GF-D8 (cell line): ENCODE results near the gene HDAC4.

Experiments
- DNase-seq: peaks from one replicate; lab custom pipeline; 2025; lab: John Stamatoyannopoulos, UW

Gene HDAC4

DNA sequence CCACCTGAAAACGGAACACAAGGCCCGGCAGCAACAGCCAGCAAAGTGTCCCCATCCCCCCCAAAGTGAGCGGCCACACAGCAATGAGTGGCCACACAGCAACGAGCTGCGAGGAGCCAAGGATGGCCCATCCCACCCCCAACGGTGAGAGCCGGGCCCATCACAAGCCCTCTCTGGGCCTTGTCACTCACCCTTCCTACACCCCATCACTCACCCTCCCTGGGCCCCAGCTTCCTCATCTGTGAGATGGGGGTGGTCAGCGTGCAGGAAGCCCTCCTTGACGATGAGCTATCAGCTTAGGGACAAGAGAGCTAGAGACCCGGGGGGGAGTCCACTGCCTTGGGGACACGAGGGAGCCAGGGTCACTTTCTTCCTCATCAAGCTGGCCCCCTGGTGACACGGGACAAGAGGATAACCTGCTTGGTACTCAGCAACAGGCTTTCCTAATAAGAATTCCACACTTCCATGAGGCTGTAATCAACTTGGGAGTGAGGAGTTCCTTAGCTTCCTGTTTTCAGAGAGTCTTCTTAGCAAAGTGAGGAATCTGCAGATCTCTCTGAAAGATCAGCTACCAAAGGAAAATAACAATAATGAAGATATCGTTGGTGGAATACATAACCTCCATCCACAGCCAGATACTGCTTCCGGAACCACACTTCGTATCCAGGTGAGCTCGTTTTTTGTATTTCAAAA, 92.8 kb downstream of the HDAC4 start:
- no peak for DNase-seq

DNA sequence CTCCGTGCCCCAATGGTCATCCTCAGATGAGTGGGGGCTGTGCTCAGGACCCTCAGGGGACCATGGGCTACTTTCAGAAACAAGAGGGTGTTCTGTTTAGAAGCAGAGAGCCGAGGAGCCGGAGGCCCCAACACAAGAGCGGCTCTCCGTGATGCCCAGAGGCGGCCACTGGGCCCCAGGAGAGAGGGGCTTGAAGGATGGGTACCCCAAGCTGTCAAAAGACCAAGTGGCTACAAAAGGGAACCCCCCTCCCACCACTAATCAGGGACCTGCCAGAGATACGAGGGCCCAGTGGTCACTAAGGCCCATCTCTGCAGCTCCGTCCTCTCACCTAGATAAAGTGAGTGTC, 93.6 kb downstream of the HDAC4 start:
- DNase-seq, result no peak

DNA sequence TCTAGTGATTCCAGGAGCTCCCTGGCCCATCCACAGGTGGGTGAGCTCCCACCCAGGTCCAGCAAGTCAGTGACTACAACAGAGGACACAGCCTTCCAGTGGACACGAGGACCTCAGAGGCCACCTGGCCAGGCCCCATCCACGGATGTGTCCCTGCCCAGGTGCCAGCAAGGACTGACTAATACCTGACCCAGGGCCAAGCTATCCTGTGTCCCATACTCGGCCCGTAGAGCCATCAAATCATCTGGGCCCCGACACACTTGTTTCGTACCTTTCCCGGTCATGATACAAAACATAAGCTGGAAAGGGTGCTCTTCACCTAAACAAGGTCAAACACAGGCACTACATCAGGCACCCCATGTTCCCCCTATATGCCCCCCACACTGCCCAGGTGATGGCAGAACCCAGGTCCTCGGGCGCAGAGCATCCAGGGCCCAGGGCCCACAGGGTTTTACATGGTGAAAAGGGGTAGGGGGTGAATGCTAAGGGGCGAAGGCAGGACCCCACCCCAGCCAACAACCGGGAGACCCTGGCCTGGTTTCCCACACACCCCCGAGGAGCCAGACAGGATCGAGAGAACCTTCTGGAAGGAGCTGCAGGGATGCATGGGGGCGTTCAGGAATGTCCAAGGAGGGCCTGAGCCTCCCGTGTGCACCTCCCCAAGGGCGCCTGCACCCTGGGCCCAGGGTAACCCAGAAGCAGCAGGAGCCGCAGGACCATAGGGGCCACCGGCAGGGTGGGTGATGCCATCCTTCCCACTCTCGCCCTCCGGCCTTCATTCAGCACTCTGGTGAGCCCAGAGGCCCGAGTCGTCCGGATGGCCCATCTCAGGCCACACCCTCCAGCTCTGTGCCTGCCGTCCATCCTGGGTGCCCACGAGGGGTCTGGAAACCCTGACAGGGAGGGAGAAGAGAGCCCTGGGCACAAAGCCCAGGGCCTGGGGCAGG, 94.3 kb downstream of the HDAC4 start:
- no peak for DNase-seq

DNA sequence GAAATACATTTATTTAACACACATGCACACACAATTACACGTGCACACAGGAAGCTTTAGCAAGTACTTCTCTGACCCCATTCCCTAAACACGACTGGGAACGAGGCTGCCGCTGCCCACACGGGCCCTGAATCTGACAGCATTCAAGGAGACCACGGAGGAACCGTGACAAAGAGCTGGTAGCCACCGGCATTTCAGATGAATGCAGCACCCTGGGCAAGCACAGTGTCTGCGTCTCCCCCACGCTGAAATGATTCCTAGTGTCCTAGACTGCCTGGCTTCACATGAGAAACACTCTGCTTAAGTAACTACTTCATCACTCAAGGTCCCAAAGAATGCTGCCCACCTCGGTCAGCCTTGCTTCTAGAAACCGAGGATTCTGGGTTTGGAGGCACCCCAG, 95.0 kb downstream of the HDAC4 start:
- DNase-seq, result no peak

DNA sequence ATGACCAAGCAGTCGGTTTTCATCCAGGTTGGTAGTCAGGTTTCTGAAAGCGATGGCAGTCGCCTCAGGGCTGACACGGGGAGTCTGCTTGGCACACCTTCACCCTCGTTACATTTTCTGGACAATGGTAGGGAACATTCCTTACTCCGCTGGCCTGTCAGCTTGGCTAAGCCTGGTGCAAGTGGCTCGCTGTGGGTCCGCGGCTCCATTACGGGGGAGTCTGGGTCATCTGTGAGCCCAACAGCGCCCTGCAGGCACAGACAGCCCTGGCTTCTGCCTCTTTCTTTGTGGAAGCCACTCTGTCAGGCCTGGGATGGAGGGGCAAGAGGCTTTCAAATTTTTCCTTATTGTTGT, 95.6 kb downstream of the HDAC4 start:
- no peak for DNase-seq

DNA sequence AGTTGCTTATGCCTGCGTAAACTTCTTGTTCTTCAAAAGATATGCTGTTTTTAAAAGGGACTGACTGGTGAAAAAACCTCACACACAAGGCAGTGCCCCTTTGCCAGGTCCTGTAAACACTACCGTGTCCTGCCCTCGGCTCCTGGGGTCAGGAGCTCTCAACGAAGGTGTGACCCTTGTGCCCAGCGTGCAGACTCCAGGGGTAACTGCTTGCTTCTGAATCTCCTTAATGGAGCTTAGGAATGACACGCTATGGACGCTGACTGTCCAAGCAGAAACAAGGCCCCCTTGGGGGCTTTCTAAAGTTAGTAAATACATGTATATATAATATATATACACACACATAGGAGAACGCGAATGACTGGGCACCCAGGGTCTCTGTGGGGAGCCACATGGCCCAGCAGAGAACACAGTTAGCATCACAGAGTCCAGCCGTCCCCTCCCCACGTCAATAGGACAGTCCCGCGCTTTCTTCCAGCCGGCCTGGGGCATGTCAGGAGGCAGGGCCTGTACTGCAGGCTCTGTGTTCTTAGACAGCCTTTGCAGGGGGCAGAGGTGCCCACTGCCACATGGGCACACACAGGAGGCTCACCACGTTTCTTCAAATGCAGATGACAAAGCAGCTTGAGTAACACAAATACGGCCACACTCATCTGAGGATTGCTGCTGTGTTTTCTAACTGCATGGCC, 96.1 kb downstream of the HDAC4 start:
- DNase-seq, result no peak

DNA sequence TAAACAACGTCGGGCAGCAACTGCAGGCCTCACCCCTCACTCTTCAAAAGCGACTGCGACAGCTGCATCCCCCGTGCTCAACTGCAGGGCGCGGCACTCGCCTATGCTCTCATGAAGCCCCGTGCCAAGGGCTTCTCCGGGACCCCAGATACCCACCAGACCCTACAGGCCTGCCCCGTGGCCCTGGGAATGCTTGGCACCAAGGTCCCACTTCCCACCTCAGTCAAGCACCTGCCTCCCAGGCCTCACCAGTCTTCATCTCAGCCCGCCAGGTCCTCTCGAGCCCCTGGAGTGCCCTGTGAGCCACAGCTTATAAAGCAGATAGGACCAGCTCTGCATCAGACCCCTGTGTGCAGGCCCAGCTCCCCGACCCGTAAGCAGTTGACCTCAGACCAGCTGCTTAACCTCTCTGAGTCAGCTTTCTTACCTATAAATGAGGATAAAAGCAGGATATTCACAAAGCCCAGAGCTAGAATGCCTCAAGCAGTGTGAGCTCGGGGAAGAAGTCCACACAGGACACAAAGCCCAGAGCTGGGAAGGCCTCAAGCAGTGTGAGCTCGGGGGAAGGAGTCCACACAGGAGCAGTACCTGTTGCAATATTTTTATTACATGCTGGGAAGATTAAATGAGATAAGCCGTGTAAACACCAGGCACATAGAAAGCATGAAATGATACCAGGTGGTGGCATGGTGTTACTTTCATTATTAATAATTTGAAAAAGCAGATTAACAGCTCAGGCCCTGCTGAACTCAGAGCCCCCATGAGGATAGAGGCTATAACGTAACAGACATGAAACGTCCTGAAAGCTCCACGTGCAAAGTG, 96.9 kb downstream of the HDAC4 start:
- no peak for DNase-seq

DNA sequence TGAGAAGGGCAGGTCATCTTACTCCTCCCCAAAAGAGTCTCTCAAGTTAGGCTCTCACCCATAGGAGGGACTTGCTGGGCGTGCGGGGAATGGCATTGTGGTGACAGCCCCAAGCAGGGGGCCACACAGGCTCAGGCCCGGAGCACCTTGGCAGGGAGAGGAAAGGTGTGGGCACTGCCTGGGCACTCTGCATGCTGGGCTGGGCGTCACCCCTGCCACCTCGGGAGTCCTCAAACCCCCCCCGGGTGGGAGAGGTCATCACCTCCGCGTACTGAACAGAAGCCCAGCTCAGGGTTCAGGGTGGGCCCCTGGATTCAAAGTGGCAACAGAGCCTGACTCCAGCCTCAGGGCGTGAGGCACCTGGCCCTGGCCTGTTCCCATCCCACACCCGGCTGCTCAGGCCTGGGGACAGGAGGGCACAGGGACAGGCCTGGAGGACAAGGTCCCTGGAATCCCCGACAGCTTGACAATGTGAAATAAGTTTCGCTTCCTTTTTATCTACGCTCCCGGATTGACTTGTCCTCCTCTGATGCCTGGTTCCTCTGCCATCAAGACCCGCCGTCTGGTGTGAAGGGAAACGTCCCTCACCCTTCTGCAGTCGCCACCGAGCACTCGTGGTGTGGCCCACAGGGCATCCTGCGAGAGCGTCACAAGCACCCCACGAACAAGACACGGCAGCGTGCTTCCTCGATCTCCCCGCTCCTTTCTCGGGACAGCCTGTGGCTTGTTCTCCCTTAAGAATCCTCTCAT, 97.8 kb downstream of the HDAC4 start:
- DNase-seq, result no peak

DNA sequence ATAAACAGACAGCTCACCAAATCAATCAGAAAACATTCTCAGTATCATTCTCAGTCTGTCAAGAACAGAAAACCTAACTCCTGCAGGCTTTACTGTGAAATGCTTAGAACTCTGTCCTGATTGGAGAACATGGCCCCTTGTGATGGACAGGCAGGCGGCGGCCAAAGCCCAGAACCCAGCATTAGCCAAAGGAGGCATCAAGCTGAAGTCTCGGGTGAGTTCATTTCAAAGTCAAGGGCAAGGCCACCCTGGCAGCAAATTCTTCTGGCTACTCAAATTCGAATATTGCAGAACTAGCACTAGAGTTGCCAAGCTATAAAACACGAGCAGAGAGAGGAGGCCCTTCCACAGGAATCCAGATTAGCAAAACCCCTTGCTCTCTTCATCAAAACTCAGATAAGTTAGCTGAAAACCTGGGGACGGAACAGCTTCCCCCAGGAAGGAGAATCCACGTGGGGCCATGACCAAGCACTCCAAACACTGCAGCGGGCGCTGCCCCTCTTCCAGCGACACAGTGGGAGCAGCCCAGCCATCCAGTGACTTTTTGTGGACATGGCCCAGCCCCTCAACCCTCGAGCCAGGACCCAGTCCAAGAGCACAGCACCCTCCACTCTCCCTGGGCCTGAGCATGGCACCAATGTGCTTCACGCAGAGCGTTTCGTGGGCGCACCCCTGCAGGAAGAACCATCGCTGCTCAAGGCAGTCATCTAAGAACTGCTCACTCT, 98.6 kb downstream of the HDAC4 start:
- DNase-seq, result no peak

DNA sequence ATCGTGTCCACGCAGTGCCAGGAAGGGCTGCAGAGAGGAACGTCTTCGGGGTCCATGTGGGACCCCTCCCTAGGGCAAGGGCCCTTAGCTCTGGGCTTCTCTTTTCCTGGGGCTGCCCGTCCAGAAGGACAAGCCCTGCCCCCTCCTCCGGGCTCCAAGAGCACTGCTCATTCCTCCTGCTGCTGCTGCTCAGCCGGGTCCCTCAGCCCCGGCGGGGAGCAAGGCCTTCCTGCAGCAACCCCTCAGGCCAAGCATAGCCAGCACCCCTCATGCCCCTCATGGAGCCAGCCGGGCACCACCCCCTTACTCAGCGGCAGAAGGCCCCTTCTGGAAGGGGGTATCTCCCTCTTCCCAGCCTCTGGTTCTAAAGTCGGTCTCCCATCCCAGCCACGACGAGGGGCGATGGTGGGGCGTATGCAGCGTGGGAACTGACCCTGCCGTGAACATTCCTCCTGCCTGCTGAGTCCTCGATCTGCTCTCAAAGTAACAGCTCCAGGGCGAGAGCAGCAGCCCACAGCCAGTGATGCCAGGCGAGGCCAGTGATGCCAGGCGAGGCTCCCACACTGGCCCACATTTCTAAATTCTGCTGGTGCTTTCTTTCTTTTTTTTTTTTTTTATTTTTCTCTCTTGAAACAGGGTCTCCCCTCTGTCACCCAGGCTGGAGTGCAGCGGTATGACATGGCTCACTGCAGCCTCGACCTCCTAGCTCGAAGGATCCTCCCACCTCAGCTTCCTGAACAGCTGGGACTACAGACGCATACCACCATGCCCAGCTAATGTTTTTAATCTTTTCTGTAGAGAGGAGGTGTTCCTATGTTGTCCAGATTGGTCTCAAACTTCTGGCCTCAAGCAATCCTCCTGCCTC, 99.7 kb downstream of the HDAC4 start:
- no peak for DNase-seq

DNA sequence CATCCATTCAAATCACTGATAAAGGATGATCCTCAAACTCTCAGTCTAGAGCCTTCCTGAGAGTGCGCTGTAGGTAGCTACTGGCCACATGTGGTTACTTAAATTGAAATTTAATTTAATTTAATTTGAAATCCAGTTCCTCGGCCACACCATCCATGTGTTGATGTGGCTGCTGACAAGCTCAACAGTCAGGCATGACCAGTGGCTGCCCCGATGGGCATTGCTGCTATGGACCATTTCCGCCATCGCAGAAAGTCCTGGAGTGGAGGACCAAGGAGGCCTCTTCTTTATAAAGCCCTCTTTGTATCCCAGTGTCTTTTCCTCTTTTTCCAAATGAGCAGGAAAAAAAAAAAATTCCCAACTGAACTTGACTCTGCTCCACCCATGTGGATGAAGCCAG, 100.6 kb downstream of the HDAC4 start:
- no peak for DNase-seq

DNA sequence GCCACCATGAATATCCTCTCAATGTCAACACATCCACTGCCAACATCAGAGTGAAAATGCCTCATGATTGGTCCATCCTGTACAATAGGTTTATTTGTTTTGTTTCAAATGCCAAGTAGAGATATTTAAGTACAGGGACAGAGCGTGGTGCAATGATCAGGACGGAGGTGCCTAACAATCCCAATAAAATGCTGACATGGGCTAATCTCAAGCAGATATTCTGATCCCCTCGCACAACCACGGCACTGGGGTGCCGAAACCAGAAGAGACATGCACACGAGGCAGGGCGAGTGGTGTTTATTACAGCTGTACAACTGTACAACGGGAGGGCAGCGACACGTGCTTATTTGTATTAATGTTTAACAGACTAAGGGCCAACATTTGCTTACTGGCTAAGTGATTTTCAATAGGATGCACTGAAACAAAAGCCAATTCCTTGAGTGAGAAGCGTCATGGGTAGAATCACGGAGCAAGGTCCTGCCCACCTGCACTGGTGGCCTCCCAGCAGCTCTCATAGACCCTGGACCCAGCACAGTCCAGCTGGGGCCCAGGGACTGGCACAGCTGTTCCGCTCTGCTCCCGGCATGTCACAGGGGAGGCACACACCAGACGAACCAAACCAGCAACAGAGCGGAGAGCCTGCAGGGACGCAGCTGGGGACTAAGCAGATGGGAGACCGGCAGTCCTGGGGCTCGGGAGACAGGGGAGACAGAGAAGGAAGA, 101.4 kb downstream of the HDAC4 start:
- no peak for DNase-seq

DNA sequence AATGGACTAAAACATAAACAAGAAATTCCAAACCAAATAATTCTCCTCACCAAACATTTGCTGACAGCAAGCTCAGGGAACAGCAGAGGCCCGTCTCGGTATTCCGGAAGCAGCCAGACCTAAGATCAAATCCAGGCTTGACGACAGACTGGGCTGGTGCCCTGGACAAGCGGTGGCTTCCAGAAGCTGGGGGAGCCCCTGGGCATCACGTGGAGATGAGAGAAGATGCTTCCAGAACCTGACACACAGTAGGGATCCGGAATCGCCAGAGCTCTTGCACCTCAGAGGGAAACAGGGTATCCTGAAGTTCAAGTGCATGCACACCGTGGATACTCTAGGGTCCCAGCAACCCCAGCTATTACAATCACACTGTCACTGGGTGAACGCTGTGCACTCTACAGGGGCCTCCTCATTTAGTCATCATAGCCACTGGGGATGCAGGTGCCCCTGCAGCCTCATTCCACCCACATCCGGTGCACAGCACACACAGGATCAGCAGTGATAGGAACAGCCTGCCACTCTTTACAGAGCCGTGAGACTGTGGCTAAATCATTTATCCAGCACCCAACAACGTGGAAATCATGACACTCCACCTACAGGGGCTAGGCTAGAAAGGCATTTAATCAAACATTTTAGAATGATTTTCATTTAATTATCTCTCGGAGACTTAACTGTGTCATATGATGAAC, 102.6 kb downstream of the HDAC4 start:
- no peak for DNase-seq

DNA sequence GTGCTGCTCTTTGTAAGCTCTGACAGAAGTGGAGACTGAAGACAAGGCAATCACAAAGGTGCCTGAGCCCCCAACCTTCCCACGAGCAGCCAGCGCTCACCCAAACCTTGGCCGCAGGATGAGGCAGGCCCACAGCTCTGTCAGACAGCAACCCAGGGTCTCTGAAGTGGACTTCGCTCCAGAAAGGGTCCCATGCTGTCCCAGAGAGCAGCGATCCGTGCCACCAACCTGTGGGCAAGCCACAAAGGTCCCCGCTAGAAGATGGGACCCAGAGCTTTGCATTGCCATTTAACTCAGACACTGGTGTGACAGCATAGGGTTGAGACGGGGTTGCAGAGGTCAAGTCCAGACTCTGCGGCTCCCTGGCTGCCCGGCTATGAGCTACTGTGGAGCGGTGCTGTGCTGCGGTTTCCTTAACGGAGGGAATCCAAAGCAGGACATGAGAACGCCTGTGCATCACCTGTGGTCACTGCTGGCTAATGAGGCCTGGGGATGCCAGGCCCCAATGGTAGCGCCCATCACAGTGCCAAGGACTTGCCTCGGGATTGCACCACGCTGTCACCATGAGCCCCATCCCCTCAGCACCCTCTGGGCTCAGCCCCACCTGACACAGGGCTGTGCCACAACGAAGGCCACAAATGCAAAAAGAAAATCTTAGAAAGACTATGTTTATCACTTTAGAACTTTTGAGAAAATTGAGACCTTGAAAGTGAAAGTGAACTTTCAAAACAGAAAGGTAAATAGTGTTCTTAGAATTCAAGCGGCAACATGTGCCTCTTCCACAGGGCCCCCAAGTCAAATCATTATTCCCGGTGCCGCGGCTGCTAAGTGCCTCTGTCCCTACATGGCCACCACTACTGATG, 103.4 kb downstream of the HDAC4 start:
- no peak for DNase-seq

DNA sequence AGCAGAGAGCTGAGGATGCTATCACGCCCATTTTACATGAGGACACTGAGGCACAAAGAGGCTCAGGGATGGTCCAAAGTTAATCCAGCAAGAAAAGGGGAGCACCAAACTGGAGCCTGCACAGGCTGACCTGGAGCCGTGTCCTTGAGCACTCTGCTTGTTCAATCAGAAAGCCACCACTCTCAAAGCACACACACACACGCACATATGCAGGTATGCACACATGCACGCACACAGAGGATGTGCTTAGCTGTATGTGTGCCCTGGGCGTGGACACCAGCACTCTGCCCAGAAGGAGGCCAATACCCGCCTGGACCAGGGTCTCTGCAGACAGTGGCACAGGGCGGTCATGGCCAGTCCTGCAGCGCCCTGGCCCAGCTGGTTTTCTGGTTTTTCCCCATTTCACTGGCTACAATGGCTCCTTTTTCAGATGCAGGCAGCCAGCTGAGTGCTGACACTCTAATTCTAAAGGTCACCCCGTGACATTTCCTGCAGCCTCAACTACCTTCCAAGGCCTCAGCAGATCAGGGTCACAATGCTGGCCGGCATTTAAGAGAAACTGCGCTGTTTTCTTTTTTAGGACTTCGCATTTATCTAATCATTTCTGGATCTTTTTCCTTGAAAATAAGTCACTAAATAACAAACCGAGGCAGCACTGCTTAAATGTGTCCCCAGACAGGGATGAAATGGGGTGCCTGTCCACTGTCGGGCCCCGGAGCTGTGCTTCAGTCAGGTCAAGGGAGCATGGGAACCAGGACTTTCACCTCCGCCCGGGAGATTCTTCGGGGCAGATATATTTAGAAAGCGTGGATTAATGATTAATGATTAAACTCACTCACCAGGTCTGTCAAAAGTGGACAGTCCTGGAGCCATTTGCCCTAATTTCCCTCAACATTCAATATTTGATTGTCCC, 104.5 kb downstream of the HDAC4 start:
- DNase-seq, result no peak

DNA sequence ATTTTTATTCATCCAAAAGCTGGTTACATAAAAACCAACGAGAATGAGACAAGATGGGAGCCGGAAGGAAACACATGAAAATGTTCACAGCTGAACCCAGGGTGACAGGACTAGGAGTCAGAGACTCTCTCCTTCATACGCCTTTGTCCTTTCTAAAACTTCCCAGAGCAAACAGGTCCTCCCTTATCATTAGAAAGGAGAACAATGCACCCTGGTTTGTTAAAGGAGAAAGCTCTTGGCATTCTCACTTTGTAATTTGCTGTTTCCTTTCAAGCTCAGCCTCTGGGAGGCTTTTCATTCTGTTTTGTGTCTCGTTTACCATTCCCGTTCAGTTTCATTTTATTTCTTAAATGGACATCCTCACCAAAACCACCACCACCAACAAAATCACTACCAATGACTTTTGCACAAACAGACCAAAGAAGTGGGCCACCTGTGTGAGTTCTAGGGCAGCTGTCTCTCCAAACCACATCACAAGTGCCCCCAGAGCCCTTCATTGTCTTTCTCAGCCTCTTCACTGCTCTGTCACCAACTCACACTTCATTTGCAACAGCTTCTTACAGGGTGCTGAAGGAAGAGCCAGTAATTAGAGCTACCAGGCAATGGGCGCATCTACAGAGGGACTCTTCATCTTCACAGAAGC, 105.3 kb downstream of the HDAC4 start:
- no peak for DNase-seq
